HG02970 (cell line): ENCODE results near the gene C16orf78.

ENCODE experiments used
- ATAC-seq: cut with Tn5 transposase; IDR thresholded peaks from one replicate; pipeline ENCODE4 v1.9.1; 2021; ENCODE audit warnings: mild to moderate bottlenecking, moderate library complexity, moderate number of reproducible peaks; ENCODE audit not compliant: unreplicated experiment, low FRiP score

Gene C16orf78

GRCh38 chr16:49378238-49378637, 4.6 kb downstream of the C16orf78 start:
- ATAC-seq = no peak

DNA sequence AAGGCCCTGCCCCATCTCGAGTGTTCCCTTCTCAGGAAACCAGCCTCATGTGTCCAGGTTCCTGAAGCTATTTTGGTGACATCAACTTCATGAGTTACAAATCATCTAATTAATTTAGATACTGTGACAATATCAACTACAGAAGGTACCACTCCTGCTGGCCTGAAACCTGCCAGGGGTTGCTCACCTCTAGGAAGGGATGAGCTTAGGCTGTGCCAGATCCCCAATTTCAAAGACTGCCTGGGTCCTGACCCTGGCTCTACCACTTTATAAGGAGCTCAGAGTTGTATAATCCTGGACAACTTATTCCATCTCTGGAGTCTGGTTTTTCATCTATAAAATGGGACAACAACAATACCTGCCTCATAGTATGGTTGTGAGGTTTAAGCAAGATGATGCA, 5.2 kb downstream of the C16orf78 start:
- ATAC-seq = no peak

- no peak for ATAC-seq
These were observed 9.3 kb downstream of the C16orf78 start for GRCh38 chr16:49382916-49383315.

GRCh38 chr16:49395021-49395420, 21.4 kb downstream of the C16orf78 start:
- no peak for ATAC-seq

DNA sequence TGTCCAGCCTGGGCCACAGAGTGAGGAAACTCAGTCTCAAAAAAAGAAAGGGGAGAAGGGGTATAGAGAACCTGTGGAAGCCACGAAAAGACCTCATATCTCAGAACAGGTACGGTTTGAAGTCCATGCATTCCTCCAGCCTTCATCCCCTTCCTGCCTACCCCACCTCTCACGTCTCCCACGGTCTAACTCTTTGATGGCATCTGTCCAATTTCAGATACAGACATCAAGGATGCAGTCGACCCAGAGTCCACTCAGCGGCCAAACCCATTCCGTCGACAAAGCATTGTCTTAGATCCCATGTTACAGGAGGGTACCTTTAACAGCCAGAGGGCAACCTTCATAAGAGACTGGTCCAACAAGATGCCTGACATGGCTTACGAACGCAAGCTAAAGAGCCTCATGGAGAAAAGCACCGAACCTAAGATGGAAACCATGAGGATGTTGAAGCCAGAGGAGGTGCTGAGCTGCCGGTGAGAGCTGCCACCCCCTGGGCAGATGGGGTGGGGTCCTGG, 22.7 kb downstream of the C16orf78 start:
- no peak for ATAC-seq

- no peak for ATAC-seq
These were observed 25.2 kb downstream of the C16orf78 start for GRCh38 chr16:49398761-49399160.

GRCh38 chr16:49399594-49400364, 26.2 kb downstream of the C16orf78 start:
- peak; percentile 82 for ATAC-seq

GRCh38 chr16:49400611-49401010, 27.0 kb downstream of the C16orf78 start:
- ATAC-seq = no peak

- no peak for ATAC-seq
These were observed 31.5 kb downstream of the C16orf78 start for GRCh38 chr16:49405123-49405522.

DNA sequence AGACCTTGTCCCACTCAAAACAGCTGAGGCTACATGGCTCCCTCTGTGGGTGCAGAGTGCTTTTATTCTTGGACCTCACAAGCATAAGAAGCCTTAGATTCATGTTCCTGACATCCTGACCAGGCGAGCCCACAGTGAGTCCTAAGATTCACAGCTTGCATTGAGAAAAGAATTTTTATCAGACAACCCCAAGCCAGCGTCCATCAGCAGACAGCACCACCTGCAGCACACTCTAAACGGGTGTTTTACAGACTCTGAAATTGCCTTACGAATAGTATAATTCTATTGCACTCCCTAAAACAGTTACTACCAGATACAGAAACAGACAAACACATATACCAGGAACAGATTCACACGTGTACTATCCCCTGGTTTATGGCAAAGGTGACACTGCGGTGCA, 31.9 kb downstream of the C16orf78 start:
- no peak for ATAC-seq

DNA sequence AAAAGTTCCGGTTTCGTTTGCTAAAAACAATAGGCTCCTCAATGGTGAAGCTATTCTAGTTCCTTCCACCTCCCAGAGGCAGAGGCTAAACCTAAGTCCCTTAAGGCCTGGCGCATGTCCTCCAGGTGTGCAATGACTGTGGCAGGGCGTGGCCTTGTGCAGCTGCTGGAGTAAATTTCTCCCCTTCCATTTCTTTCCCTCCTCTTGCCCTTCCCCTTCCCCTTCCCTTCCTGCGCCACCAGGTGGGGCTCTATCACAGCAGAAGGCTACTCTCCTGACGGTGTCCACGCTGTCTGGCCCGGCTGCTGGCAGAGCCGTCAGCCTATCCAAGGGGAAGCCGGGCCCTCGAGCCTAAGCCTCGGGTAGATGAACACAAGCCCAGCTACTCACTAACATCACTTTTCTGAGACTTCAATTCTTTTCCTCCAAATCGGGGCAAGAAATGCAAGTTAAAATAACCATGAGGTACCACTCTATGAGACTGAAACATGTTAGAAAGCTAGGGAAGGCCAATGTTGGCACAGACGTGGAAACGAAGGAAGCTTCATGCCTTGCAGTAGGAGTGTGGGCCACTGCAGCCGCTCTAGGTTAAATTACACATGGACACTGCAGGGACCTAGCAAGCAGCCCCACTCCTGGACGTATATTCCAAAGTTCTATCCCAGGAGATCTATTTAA, 34.4 kb downstream of the C16orf78 start:
- ATAC-seq = peak; percentile 79

DNA sequence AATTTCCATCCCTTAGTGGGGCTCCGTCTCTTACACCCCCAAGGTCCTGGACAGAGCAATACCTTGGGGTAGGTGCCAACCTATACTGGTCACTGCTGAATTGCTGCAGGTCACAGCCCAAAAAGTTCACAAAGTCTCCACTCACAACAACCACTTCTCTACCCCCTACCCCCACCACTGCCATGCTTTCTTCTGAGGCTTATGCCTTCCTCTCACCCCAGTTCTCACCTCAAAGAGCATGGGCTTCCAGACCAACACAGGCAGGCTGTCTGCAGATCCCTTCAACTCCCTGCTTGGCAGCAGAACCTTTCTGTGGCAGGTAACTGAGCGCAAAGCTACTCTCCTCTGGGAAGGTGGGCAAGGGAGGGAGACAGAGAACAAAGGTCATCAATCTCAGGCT, 35.5 kb downstream of the C16orf78 start:
- no peak for ATAC-seq

- ATAC-seq = no peak
These were observed 36.6 kb downstream of the C16orf78 start for GRCh38 chr16:49410226-49410625.

DNA sequence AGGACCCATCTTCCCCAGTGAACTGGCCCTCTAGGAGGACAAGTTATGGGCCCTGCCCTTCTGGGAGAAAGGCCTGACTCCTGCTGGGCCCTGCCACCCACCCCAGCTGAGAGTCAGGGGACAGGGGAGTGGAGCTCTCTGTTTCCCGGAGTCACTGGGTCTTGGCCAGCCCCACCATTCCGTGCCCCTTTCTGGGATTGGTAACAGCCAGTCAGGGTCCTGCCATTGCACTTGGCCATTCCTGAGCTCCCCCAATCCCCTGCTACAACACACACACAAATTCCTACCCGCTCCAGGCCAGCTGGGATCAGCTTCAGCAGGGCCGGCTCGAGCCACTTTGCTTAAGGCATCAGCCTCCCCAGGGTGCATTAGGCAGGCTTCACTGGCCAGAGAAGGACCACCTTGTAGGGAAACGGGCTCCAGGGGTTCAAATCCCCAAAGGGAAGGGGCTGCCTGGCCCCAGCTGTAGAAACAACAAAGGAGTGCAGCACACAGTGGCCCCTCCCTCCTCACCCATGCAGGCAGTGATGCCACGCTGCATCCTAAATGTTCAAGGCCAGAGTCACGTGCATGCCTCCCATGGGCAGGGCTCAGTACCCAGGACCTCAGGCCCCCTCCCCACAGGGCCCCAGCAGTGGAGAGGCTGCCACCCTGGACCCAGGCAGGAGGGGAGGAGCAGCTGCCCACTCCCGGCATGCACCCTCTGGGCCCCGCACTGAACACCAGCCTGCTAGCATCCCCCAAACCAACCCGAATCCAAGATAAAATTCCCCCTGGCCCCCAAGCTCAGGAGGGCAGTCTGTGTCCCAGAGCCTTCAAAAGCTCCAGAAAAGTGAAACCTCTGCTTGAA, 37.7 kb downstream of the C16orf78 start:
- ATAC-seq = no peak

- no peak for ATAC-seq
These were observed 41.1 kb downstream of the C16orf78 start for GRCh38 chr16:49414671-49415070.

DNA sequence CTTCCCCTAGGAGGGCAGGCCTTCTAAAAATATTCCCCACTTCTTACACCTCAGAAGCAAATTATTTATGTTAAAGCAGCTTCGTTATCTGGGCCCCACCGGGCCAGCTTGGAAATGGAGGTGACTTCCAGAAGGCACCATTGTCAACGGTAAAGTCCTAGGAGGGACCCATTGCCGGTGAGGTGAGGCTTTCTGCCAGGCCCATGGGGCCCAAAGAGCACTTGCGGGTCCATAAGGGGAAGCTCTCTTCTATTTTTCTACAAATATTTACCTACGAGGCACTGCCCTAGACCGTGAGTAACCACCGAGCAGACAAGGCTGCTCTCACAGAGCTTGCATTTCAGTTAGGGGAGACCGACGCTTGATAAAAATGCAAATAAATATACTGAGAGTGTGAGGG, 41.5 kb downstream of the C16orf78 start:
- no peak for ATAC-seq

DNA sequence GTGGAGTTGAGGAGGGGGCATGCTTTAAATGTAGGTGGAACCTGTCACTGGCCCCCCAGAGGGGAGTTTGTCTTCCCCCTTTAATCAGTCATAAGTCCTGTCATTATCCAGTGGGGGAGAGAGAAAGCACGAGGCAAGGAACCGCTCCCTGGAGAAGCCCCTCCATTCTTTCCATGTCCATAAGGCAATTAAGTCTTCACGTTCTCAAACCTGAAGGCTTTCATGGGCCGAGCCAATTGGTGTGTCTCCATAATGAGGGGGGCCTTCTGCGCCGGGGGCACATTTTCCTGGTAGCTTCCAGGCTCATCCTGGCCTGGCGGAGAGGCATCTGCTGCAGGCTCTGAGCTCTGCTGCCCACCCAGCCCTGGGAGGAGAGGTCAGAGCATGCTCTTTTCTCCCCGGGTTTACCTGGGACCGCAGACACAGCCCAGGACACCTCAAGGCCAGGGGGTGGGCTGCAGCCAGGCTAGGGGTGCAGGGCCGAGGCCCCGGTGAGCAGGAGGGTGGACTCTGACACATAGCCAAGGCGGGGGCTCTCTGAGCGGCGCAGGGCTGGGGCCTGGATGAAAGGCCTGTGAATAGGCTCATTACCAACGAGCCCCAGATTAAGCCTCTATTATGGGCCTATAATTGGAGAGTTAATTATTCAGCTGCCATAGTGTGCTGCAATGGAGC, 42.5 kb downstream of the C16orf78 start:
- ATAC-seq = no peak

GRCh38 chr16:49417354-49417753, 43.8 kb downstream of the C16orf78 start:
- ATAC-seq = no peak

GRCh38 chr16:49419006-49419405, 45.4 kb downstream of the C16orf78 start:
- ATAC-seq = no peak

GRCh38 chr16:49419862-49420261, 46.3 kb downstream of the C16orf78 start:
- no peak for ATAC-seq
